ENCODE data around the gene NDUFS8.

Gene NDUFS8

DNA sequence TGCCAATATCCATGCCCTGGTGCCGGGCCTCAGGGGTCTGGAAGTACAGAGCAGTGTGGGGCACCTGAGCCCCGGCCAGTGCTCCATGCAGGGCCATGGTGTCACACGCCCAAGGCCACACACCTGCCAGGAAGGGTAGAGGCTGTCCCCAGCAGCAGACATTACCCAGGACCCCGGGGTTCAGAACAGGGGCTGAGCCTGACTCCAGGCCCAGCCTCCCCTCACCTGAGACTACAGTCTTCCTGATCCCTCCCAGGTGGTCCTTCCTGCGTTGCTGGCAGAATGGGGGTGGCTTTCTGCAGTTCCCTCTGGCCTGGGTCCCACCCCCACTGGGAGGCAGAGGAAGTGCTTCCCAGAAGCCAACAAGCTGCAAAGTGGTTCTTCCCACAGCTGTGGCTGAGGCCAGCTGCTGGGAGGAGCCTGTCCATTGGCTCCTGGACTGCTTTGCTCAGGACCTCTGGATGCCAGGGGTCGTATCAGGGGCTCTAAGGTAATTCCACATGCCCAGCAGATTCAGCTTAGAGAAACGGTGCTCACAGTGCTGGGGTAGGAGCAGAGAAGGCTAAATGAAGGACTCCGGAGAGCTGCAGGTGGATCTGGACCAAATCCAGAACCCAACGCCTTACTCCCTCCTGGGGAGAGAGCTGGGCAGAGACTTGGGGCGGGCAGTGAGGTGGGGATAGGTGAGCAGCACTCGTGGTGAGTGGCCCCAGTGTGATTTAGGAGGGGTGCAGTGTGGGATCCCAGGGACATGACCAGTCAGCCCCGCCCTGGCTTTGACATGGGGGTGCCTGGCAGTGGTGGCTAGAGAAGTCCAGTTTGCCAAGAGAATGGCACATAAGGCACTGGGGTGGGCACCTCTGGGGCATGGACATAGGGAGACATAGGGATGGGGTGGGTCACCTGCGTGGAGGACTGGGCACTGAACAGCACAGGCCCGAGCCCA is 21.0 kb downstream of the NDUFS8 start:
- DNase-seq = no peak

DNA sequence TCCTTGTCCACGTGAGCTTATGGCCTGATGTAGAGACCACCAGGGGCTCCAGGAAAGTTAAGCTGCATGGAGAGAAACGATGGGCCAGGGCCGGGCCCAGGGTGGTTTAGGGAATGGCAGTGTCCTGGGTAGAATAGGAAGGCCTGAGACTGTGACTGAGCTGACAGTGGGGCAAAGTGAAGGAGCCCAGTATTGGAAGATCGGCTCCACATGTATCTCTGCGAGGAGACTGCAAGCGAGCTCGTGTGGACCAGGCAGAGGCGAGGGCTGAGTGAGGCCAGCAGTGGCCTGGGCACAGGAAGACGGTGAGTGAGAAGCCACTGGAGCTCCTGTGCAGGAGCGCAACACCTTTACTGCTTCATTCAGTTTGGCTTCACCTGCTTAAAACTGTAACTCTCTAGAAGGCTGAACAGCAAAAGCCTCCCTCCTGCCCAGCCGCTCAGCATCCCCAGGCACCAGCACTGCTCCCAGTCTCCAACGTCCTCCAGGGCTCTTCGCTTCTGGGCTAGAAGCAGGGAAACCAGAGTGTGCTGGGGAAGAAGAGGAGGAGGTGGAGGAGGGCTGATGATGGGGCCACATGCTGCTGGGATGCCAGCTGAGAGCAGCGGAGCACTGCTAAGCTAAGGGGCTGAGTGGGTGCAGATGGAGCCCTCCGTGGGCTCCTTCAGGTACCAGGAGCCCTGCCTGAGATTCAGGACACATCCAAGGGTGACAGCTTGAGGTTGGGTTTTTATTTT is 21.8 kb downstream of the NDUFS8 start:
- DNase-seq = no peak

DNA sequence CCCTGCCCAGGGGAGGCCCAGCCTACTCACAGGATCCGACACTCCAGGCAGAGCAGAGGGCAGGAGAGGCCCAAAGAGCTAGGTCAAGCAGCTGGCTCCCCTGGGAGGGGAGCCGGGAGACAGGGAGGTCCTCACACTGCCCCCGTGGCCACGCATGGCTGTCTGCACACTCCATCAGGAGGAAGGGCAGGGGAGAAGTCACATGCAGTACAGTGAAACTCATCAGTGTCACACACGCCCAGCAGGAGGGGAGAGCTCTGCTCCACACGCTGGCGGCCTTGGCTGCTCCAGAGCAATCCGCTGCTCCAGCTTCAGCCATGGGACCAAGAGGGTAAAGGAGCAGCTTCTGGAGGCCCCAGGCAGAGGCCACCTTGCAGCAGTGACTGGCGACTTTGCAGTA is 22.6 kb downstream of the NDUFS8 start:
- DNase-seq = no peak

- no peak for DNase-seq
These were observed 23.7 kb downstream of the NDUFS8 start for GRCh38 chr11:68053981-68054812.

DNA sequence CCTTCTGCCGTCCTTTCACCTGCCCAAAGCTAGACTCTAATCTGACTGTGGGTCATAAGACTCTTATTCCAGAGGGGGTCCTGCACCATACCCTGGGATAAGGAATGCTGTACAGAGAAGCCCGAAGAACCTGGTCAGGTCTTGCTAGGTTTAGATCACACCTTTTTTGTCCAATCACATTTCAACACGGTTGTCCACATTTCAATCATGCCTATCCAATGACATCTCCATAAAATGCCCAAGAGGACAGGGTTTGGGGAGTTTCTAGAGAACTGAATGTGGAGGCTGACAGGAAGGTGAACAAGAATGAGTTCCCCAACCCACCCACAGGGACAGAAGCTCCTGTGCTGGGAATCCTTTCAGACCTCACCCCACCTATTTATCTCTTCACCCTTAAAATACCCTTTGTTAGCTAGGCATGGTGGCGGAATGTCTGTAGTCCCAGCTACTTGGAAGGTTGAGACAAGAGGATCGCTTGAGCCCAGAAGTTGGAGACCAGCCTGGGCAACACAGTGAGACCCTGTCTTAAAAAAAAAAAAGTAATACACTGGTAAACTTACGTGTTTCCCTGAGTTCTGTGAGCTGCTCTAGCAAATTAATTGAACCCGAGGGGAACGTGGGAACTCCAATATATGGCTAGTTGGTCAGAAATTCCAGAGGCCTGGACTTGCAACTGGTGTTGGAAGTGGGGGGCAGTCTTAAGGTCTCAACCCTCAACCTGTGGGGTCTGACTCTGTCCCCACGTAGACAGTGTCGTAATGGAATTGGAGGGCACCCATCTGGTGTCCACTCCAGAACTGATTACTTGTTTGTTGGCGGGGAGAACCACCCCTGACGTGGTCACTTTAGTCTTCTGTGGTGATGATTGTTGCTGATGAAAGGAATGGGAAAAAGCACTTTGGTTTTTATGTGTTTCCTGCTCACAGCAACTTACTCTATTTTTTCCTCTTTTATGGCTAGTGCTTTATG is 26.1 kb downstream of the NDUFS8 start:
- DNase-seq = no peak

- DNase-seq = no peak
These were observed 27.3 kb downstream of the NDUFS8 start for GRCh38 chr11:68057807-68058206.

GRCh38 chr11:68061508-68061907 is 31.0 kb downstream of the NDUFS8 start:
- no peak for DNase-seq

DNA sequence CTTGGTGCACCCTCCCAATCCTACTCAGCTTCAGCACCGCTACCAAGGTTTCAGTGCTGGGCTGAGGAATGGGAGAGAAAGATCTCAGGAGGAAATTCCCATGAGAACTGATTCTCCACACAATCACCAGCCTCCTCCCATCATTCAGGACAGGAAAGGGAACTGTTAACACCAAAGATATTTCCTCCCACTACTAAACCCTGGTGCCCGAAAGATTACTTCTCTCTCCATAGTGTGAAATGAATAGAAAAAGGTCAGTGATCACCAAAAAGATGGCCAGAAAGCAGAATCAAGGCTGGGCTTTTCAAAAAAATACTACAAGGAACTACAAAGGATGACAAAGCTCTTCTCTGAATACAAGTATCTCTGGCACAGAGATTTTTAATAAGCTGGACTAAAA is 34.4 kb downstream of the NDUFS8 start:
- DNase-seq = no peak

GRCh38 chr11:68065841-68066240 is 35.4 kb downstream of the NDUFS8 start:
- no peak for DNase-seq

DNA sequence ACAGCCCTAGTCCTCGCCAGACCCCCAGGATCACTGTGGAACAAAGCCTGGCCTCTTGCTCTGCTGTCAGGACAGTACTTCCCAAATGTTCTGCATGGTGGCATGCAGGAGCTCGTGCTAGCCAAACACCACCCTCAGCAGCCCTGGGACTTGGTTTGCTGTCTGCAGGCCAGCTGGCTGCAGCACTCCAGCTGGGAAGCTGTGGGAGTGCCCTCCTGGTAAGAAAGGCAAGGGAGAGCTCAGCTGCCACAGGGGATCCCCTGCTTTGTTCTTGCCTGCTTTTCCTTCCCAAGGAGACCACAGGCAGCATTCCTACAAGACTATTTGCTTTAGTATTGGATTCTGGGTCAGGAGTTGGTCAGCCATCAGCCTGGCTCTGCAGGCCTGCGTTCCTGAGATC is 36.3 kb downstream of the NDUFS8 start:
- DNase-seq = no peak

DNA sequence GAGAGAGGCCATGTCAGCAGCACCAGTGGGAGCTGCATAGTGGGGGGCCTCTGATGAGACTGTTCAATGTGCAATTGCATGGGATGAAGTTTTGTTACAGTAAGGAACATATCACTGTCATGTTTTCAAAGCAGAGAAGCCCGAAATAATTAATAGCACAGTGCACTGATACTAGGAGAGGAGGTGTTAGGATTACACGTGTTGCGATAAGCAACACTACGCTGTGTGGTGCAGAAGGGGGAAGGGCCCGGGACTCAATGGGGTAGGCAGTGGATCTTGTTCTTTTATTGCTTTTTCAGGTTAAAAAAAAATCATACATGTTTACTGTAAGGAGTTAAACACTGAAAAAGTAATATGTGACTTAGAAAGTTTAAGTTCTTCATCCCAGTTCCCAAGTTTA is 37.5 kb downstream of the NDUFS8 start:
- no peak for DNase-seq

DNA sequence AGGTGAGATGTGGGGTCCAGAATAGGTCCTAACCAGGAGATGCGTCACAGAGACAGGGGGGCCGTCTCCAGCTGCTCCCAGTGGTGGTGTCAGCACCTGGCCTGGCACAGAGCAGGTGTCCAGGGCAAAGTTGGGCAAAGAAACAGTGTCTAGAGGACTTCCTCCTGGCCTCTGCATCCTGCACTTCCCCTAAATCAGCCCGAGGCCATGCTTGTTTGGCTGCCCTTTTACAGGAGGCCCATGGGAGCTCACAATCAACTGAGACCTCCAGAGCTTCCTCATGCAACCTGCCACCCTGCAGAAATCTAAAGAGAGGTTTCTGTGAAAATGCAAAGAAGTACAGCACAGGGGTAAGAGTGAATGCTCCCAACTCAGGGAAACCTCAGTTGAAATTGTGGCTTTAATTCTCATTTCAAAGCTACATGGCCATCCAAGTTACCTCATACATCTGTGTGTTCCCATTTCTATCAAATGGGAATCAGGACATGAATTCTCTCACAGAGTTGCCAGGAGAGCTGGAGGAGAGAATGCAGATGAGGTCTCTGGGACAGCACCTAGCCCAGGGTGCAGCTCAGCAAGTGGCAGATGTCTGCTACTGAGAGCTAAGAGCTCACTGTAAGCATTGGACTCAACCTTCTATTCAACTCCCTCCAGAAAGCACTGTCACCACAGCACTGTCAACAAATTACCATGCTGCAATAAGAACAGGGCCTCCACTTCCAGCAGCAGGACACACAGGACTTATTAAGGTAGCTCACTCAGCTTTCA is 41.0 kb downstream of the NDUFS8 start:
- DNase-seq = no peak

- DNase-seq = no peak
These were observed 44.3 kb downstream of the NDUFS8 start for GRCh38 chr11:68074584-68075352.

DNA sequence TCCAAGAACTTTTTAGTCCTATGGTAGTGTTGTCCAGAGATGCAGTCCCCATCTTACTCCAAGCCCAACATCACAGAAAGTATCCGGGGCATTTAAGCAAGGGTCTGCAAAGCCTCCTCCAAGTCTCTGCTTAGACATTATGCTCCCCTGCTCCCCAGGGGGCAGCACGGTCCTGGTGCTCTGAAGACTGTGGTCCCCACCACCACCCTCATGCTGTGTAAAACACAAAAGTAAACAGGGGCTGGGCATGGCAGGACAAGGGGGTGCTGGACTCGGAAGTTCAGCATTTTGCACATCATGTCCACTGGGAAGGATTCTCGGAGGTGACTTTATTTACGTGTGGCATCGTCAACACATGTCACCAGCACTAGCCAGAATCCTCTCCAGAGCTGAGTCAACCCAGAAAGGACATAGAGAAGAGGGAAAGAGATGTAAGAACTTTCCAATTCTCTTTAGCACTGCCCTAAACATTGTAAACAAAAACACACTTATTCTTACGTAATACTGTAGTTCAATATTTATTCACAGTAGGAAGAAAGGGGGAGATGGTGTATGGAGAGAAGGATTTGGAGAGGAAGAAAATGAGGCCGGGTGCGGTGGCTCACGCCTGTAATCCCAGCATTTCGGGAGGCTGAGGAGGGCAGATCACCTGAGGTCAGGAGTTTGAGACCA is 46.0 kb downstream of the NDUFS8 start:
- no peak for DNase-seq

- DNase-seq = no peak
These were observed 47.4 kb downstream of the NDUFS8 start for GRCh38 chr11:68077617-68078582.

- DNase-seq = no peak
These were observed 50.4 kb downstream of the NDUFS8 start for GRCh38 chr11:68080860-68081259.

DNA sequence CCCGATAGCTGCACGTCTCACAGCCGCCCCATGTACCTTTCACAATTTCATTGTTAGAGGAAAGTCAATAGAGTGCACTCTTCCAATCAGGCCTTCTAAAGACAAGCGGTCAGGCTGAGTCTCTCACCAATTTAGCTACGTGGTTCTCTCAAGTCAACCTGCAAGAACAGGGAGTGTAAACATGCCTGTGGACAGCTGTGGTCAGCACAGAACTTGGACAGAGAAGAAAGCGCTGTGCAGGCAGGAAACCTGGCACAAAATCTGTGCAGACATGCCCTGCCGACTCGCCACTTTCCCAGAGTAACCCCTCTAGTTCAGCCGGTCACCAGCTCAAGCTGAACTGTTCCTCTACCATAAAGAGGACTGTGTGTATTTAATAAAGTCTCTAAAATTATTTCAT is 51.2 kb downstream of the NDUFS8 start:
- DNase-seq = no peak

DNA sequence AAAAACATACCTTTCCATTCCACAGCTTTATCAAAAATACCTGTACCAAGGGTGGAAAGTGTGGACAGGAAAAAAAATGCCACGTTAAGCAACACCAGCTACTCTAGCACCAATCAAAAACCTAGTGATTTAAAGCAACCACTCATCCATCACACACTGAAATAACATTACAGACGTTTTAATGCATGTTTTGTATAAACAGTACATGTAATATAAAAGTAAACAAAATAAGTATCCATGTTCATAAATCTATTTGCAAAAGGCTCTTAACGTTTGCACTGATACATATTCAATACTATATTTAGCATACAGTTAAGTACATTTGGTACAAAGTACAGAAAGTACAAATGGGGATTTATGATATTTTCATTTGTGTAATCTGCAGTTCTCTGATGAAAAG is 52.0 kb downstream of the NDUFS8 start:
- no peak for DNase-seq

DNA sequence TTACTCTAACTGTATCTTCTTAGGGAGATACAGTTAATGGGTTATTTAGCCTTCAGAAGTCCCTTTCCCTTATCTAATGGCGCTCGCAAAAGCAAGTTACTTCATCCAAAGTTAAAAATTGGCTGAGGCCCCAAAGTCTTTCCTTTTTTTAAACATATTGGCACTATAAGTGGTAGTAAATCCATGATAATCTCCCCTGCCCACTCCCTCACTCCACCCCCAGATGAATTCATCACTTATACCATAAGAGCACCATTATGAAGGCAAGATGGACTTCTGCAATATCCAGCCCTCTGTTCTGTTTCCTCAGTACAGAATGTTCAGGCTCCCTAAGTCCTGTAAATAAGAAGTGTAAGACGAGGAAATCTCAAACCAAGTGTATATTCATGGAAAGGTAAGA is 53.0 kb downstream of the NDUFS8 start:
- no peak for DNase-seq

All from hippocampal formation (tissue), 2 donors.